Tibial artery (tissue), 4 donors: ENCODE measurements around the gene TBL1Y.

Experiments used
- DNase-seq, 2 donors: peaks; one replicate each; pipeline ENCODE4 v3.0.0-alpha.2; 2019
- H3K27ac ChIP-seq, 2 donors: fragments of 200-600 bp; sonication (generic) in 1 of 2; 1 replicate in 1 of 2; 2 replicates in 1 of 2; pipeline ENCODE4 v1.5.1; 2018 to 2019; ENCODE audit warnings: mild to moderate bottlenecking in 1 of 2
- H3K27me3 ChIP-seq, 2 donors: fragments of 200-600 bp; sonication (generic) in 1 of 2; one replicate each; pipeline versions ENCODE4 v1.5.1 to v1.6.0; 2016 to 2019
- H3K36me3 ChIP-seq, 3 donors: fragments of 200-600 bp; sonication (generic) in 2 of 3; one replicate each; pipeline ENCODE4 v1.5.1; 2016 to 2019; ENCODE audit warnings: mild to moderate bottlenecking in 2 of 3
- H3K4me1 ChIP-seq, 4 donors: fragments of 200-600 bp; sonication (generic) in 2 of 4; 1 replicate in 3 of 4; 2 replicates in 1 of 4; pipeline ENCODE4 v1.5.1; 2016 to 2019
- H3K4me3 ChIP-seq, 2 donors: fragments of 200-600 bp; sonication (generic) in 1 of 2; 1 replicate in 1 of 2; 2 replicates in 1 of 2; pipeline ENCODE4 v1.5.1; 2018 to 2019; ENCODE audit warnings: mild to moderate bottlenecking in 2 of 2
- H3K9me3 ChIP-seq, 3 donors: fragments of 200-600 bp; sonication (generic) in 1 of 3; one replicate each; pipeline ENCODE4 v1.5.1; 2016 to 2019
- CTCF ChIP-seq, 2 experiments: fragments of 200-600 bp in 1 of 2; fragments of 450-650 bp in 1 of 2; IDR thresholded peaks; one replicate each; pipeline ENCODE4 v1.5.1; 2017 to 2019; ENCODE audit warnings: antibody characterized with exemption in 2 of 2, mild to moderate bottlenecking in 1 of 2, moderate library complexity in 1 of 2
- intact Hi-C: fragments of 100-400 bp; cut with DNase I; formaldehyde crosslinking; loops from one replicate; pipeline ENCODE4 v1.15.0; 2023; ENCODE audit warnings: low total_unique reads

The TBL1Y gene

GRCh38 chrY:6992041-6992440, 81.5 kb downstream of the TBL1Y start:
- Histone ChIP-seq H3K4me3 (no peak overlapping the region), H3K9me3 (no peaks in the 10 kb centered on the region), H3K36me3 (no peaks in the 10 kb centered on the region), H3K4me1 (peaks cover 0 to 6% (median 0%) of the 10 kb centered on the region in 4 donors), H3K27ac (no peak overlapping the region), H3K27me3 (no peaks in the 10 kb centered on the region)
- no peak for TF ChIP-seq CTCF (IDR thresholded peaks at IDR 0.05)
- intact Hi-C loops, result no loop called here
- DNase-seq, result peak; percentile 19 to 63

- no peaks in the 10 kb centered on the region for H3K27me3 ChIP-seq
Observed at GRCh38 chrY:6995987-6996386, 85.5 kb downstream of the TBL1Y start.

GRCh38 chrY:6997503-6998066, 87.1 kb downstream of the TBL1Y start:
- peaks cover 0 to 6% (median 0%) of the 10 kb centered on the region in 4 donors for H3K4me1 ChIP-seq
- no peak overlapping the region for H3K27ac ChIP-seq
- H3K27me3 ChIP-seq, result no peaks in the 10 kb centered on the region
- no peaks in the 10 kb centered on the region for H3K9me3 ChIP-seq
- H3K4me3 ChIP-seq, result no peak overlapping the region
- intact Hi-C loops, result no loop called here
- no peak for DNase-seq
- no peak for TF ChIP-seq CTCF (IDR thresholded peaks at IDR 0.05)
- H3K36me3 ChIP-seq, result no peaks in the 10 kb centered on the region

More at GRCh38 chrY:6995987-6996386, 85.5 kb downstream of the TBL1Y start:
- DNase-seq, result no peak
- no peak for TF ChIP-seq CTCF (IDR thresholded peaks at IDR 0.05)
- peaks cover 0 to 6% (median 0%) of the 10 kb centered on the region in 4 donors for H3K4me1 ChIP-seq
- no peak overlapping the region for H3K27ac ChIP-seq
- intact Hi-C loops, result no loop called here
- no peak overlapping the region for H3K4me3 ChIP-seq
- H3K36me3 ChIP-seq, result no peaks in the 10 kb centered on the region
- no peaks in the 10 kb centered on the region for H3K9me3 ChIP-seq

- Histone ChIP-seq H3K4me1 (peaks cover 0 to 6% (median 0%) of the 10 kb centered on the region in 4 donors), H3K9me3 (no peaks in the 10 kb centered on the region), H3K36me3 (no peaks in the 10 kb centered on the region), H3K27ac (no peak overlapping the region), H3K27me3 (no peaks in the 10 kb centered on the region), H3K4me3 (no peak overlapping the region)
- no peak for DNase-seq
- no peak for TF ChIP-seq CTCF (IDR thresholded peaks at IDR 0.05)
- intact Hi-C loops, result no loop called here
Observed at GRCh38 chrY:6999905-7000304, 89.4 kb downstream of the TBL1Y start.

GRCh38 chrY:7002581-7002980, 92.1 kb downstream of the TBL1Y start:
- Histone ChIP-seq H3K4me3 (no peak overlapping the region), H3K27ac (no peak overlapping the region), H3K27me3 (no peaks in the 10 kb centered on the region), H3K4me1 (no peaks in the 10 kb centered on the region), H3K36me3 (no peaks in the 10 kb centered on the region), H3K9me3 (no peaks in the 10 kb centered on the region)
- TF ChIP-seq CTCF (IDR thresholded peaks at IDR 0.05), result no peak
- intact Hi-C loops, result no loop called here
- DNase-seq, result no peak

GRCh38 chrY:7007911-7008310, 97.4 kb downstream of the TBL1Y start:
- no peak overlapping the region for H3K4me3 ChIP-seq
- intact Hi-C loops, result no loop called here
- no peaks in the 10 kb centered on the region for H3K4me1 ChIP-seq
- H3K9me3 ChIP-seq, result no peaks in the 10 kb centered on the region
- H3K27ac ChIP-seq, result no peak overlapping the region
- DNase-seq, result no peak
- TF ChIP-seq CTCF (IDR thresholded peaks at IDR 0.05), result no peak
- no peaks in the 10 kb centered on the region for H3K36me3 ChIP-seq
- no peaks in the 10 kb centered on the region for H3K27me3 ChIP-seq
